ENCODE results near the gene ATF7IP2.

The ATF7IP2 gene

GRCh38 chr16:10531582-10531981 is 145.7 kb downstream of the ATF7IP2 start:
- ATAC-seq, result no peak
- TF ChIP-seq, protein P1, sequence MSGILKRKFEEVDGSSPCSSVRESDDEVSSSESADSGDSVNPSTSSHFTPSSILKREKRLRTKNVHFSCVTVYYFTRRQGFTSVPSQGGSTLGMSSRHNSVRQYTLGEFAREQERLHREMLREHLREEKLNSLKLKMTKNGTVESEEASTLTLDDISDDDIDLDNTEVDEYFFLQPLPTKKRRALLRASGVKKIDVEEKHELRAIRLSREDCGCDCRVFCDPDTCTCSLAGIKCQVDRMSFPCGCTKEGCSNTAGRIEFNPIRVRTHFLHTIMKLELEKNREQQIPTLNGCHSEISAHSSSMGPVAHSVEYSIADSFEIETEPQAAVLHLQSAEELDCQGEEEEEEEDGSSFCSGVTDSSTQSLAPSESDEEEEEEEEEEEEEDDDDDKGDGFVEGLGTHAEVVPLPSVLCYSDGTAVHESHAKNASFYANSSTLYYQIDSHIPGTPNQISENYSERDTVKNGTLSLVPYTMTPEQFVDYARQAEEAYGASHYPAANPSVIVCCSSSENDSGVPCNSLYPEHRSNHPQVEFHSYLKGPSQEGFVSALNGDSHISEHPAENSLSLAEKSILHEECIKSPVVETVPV (CRISPR knock-in tag; IDR thresholded peaks at IDR 0.05), result no peak
- no peak for TF ChIP-seq TCF4 (CRISPR knock-in tag; IDR thresholded peaks at IDR 0.05; ENCODE audit: borderline replicate concordance)
- TF ChIP-seq ZNF565 (CRISPR knock-in tag; conservative IDR thresholded peaks at IDR 0.05; ENCODE audit: low read depth), result no peak
- no peak for TF ChIP-seq ZNF8 (CRISPR knock-in tag; IDR thresholded peaks at IDR 0.05)
- no peak for TF ChIP-seq RARB (CRISPR knock-in tag; IDR thresholded peaks at IDR 0.05)
- TF ChIP-seq SNAI2 (CRISPR knock-in tag; IDR thresholded peaks at IDR 0.05), result no peak
- TF ChIP-seq OSR1 (CRISPR knock-in tag; IDR thresholded peaks at IDR 0.05), result no peak
- no peak for TF ChIP-seq ESRRG (CRISPR knock-in tag; IDR thresholded peaks at IDR 0.05)
- TF ChIP-seq CSDC2 (CRISPR knock-in tag; IDR thresholded peaks at IDR 0.05), result no peak
- no peak for TF ChIP-seq ZNF70 (CRISPR knock-in tag; IDR thresholded peaks at IDR 0.05)
- TF ChIP-seq BACH2 (CRISPR knock-in tag; IDR thresholded peaks at IDR 0.05; ENCODE audit: borderline replicate concordance), result no peak
- TF ChIP-seq ZC3H10 (CRISPR knock-in tag; IDR thresholded peaks at IDR 0.05), result no peak
- TF ChIP-seq PATZ1 (CRISPR knock-in tag; IDR thresholded peaks at IDR 0.05; ENCODE audit: borderline replicate concordance), result no peak
- TF ChIP-seq, protein P2, sequence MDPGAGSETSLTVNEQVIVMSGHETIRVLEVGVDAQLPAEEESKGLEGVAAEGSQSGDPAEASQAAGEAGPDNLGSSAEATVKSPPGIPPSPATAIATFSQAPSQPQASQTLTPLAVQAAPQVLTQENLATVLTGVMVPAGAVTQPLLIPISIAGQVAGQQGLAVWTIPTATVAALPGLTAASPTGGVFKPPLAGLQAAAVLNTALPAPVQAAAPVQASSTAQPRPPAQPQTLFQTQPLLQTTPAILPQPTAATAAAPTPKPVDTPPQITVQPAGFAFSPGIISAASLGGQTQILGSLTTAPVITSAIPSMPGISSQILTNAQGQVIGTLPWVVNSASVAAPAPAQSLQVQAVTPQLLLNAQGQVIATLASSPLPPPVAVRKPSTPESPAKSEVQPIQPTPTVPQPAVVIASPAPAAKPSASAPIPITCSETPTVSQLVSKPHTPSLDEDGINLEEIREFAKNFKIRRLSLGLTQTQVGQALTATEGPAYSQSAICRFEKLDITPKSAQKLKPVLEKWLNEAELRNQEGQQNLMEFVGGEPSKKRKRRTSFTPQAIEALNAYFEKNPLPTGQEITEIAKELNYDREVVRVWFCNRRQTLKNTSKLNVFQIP (CRISPR knock-in tag; IDR thresholded peaks at IDR 0.05; ENCODE audit: borderline replicate concordance, low read depth), result no peak
- no peak for TF ChIP-seq ZFP30 (CRISPR knock-in tag; IDR thresholded peaks at IDR 0.05)
- TF ChIP-seq ZFP3 (CRISPR knock-in tag; IDR thresholded peaks at IDR 0.05), result no peak
- no peak for TF ChIP-seq TOX (CRISPR knock-in tag; IDR thresholded peaks at IDR 0.05; ENCODE audit: borderline replicate concordance)
- TF ChIP-seq GLIS3 (CRISPR knock-in tag; IDR thresholded peaks at IDR 0.05), result no peak
- TF ChIP-seq, protein P3, sequence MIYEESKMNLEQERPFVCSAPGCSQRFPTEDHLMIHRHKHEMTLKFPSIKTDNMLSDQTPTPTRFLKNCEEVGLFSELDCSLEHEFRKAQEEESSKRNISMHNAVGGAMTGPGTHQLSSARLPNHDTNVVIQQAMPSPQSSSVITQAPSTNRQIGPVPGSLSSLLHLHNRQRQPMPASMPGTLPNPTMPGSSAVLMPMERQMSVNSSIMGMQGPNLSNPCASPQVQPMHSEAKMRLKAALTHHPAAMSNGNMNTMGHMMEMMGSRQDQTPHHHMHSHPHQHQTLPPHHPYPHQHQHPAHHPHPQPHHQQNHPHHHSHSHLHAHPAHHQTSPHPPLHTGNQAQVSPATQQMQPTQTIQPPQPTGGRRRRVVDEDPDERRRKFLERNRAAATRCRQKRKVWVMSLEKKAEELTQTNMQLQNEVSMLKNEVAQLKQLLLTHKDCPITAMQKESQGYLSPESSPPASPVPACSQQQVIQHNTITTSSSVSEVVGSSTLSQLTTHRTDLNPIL (CRISPR knock-in tag; IDR thresholded peaks at IDR 0.05; ENCODE audit: low read depth), result no peak
- TF ChIP-seq, protein P4, sequence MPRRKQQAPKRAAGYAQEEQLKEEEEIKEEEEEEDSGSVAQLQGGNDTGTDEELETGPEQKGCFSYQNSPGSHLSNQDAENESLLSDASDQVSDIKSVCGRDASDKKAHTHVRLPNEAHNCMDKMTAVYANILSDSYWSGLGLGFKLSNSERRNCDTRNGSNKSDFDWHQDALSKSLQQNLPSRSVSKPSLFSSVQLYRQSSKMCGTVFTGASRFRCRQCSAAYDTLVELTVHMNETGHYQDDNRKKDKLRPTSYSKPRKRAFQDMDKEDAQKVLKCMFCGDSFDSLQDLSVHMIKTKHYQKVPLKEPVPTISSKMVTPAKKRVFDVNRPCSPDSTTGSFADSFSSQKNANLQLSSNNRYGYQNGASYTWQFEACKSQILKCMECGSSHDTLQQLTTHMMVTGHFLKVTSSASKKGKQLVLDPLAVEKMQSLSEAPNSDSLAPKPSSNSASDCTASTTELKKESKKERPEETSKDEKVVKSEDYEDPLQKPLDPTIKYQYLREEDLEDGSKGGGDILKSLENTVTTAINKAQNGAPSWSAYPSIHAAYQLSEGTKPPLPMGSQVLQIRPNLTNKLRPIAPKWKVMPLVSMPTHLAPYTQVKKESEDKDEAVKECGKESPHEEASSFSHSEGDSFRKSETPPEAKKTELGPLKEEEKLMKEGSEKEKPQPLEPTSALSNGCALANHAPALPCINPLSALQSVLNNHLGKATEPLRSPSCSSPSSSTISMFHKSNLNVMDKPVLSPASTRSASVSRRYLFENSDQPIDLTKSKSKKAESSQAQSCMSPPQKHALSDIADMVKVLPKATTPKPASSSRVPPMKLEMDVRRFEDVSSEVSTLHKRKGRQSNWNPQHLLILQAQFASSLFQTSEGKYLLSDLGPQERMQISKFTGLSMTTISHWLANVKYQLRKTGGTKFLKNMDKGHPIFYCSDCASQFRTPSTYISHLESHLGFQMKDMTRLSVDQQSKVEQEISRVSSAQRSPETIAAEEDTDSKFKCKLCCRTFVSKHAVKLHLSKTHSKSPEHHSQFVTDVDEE (CRISPR knock-in tag; IDR thresholded peaks at IDR 0.05), result no peak
